Measurements from ENCODE around the gene GDAP1L1. TPM values are rescaled to one million over a fixed set of nuclear protein-coding genes. Genes with fewer than 3 reads are reported as not detected.

Gene GDAP1L1
- polyA plus RNA-seq, 1 donor from 2014 or later = 216 TPM

GRCh38 chr20:44309763-44310663 lies 62.9 kb downstream of the GDAP1L1 start:
- H3K4me2 ChIP-seq (ENCODE audit: low read length) = peak overlapping the region; percentile 71
- H3K4me3 ChIP-seq (ENCODE audit: low read length) = peak overlapping the region; percentile 96
- no peaks in the 10 kb centered on the region for H3F3A ChIP-seq (ENCODE audit: insufficient read depth, low read length, poor library complexity, severe bottlenecking)
- H3K9me2 ChIP-seq (ENCODE audit: insufficient read depth, low read length) = no peaks in the 10 kb centered on the region
- H3K9ac ChIP-seq (ENCODE audit: low read length) = peak overlapping the region; percentile 85
- H4K20me1 ChIP-seq (ENCODE audit: insufficient read depth) = no peaks in the 10 kb centered on the region
- H3K9me3 ChIP-seq (ENCODE audit: low read length) = no peaks in the 10 kb centered on the region
- H3K79me2 ChIP-seq (replicated peaks; ENCODE audit: insufficient read depth, low read length) = peaks cover 4% of the 10 kb centered on the region
- no peak for TF ChIP-seq POLR2AphosphoS5 (IDR thresholded peaks at IDR 0.05)
- TF ChIP-seq SMC3 (conservative IDR thresholded peaks at IDR 0.05; ENCODE audit: poor library complexity) = no peak
- H3K27ac ChIP-seq (ENCODE audit: low read length) = no peak overlapping the region
- peak overlapping the region; percentile 75 for H2AFZ ChIP-seq (ENCODE audit: low read depth, low read length)
- no peaks in the 10 kb centered on the region for H3K27me3 ChIP-seq (ENCODE audit: insufficient read depth, low read depth, low read length)
- no peaks in the 10 kb centered on the region for H3K36me3 ChIP-seq (ENCODE audit: insufficient read depth, low read length)

- H3K27me3 ChIP-seq (ENCODE audit: insufficient read depth, low read depth, low read length) = no peaks in the 10 kb centered on the region
- no peaks in the 10 kb centered on the region for H3K36me3 ChIP-seq (ENCODE audit: insufficient read depth, low read length)
- H3K9me2 ChIP-seq (ENCODE audit: insufficient read depth, low read length) = no peaks in the 10 kb centered on the region
- peaks cover 4% of the 10 kb centered on the region for H3K79me2 ChIP-seq (replicated peaks; ENCODE audit: insufficient read depth, low read length)
- H3K9ac ChIP-seq (ENCODE audit: low read length) = peak within 1 kb of the TSS; percentile 85
- TF ChIP-seq SMC3 (conservative IDR thresholded peaks at IDR 0.05; ENCODE audit: poor library complexity) (peak; percentile 97), REST (IDR thresholded peaks at IDR 0.05; ENCODE audit: borderline replicate concordance) (peak; percentile 51), EP300 (conservative IDR thresholded peaks at IDR 0.05; ENCODE audit: poor library complexity, severe bottlenecking) (peak; percentile 58), EZH2 (IDR thresholded peaks at IDR 0.05; ENCODE audit: borderline replicate concordance, insufficient read depth, low read length, poor library complexity, severe bottlenecking) (no peak), POLR2AphosphoS5 (IDR thresholded peaks at IDR 0.05) (peak; percentile 83), RAD21 (conservative IDR thresholded peaks at IDR 0.05) (peak; percentile 87), TAF1 (IDR thresholded peaks at IDR 0.05; ENCODE audit: low read depth) (peak; percentile 62), CTCF (IDR thresholded peaks at IDR 0.05; ENCODE audit: poor library complexity, severe bottlenecking) (peak; percentile 99), MXI1 (conservative IDR thresholded peaks at IDR 0.05; ENCODE audit: poor library complexity, severe bottlenecking) (peak; percentile 96)
- H2AFZ ChIP-seq (ENCODE audit: low read depth, low read length) = peak within 1 kb of the TSS; percentile 75
- no peaks in the 10 kb centered on the region for H3F3A ChIP-seq (ENCODE audit: insufficient read depth, low read length, poor library complexity, severe bottlenecking)
- H3K4me3 ChIP-seq (ENCODE audit: low read length) = peak within 1 kb of the TSS; percentile 96
- H3K4me2 ChIP-seq (ENCODE audit: low read length) = peak within 1 kb of the TSS; percentile 71
- H4K20me1 ChIP-seq (ENCODE audit: insufficient read depth) = no peaks in the 10 kb centered on the region
- H3K9me3 ChIP-seq (ENCODE audit: low read length) = no peaks in the 10 kb centered on the region
- H3K27ac ChIP-seq (ENCODE audit: low read length) = peak within 1 kb of the TSS; percentile 54
Observed at GRCh38 chr20:44310664-44311639, 63.8 kb downstream of the GDAP1L1 start, which contains the start of gene FITM2. Gene FITM2 (minus strand): TSS chr20:44311202. CDS start chr20:44311148, 54 bp downstream.

Data from neural cell (in vitro differentiated cells).